HEK293 (cell line): ENCODE results near the gene HLA-DQB2.

Experiments
- CTCF ChIP-seq: fragments of 450-650 bp; formaldehyde crosslinking; IDR thresholded peaks from 2 replicates; pipeline ENCODE4 v1.5.1; 2016; ENCODE audit warnings: missing biosample characterization, missing genetic modification characterization
- ZFP3 ChIP-seq: fragments of 450-650 bp; formaldehyde crosslinking; IDR thresholded peaks from 2 replicates; pipeline ENCODE4 v1.5.1; 2016; ENCODE audit warnings: low read depth, missing biosample characterization, missing genetic modification characterization
- ZNF24 ChIP-seq: fragments of 450-650 bp; formaldehyde crosslinking; IDR thresholded peaks from 2 replicates; pipeline ENCODE4 v1.5.1; 2016; ENCODE audit warnings: missing biosample characterization, missing genetic modification characterization
- ZNF302 ChIP-seq: fragments of 450-650 bp; formaldehyde crosslinking; IDR thresholded peaks from 2 replicates; pipeline ENCODE4 v1.5.1; 2016; ENCODE audit warnings: missing biosample characterization, missing genetic modification characterization, low read depth

- TF ChIP-seq ZFP3 (tag by site-specific recombination) (no peak), ZNF302 (tag by site-specific recombination) (no peak), ZNF24 (no peak), CTCF (tag by site-specific recombination) (no peak)
Measured at GRCh38 chr6:32794510-32794909, 31.2 kb upstream of the HLA-DQB2 start.
